GM19351 (cell line): Measurements from ENCODE around the gene ZSCAN18.
A peak's percentile ranks its signal among the peaks of the same experiment; 100 is the strongest.
"Not testable (repeated sequence)": the region's sequence is repeated elsewhere in the genome, so short reads cannot be mapped to it uniquely, and the experiment has no call there.

Experiments
- ATAC-seq: cut with Tn5 transposase; IDR thresholded peaks from one replicate; pipeline ENCODE4 v1.9.1; 2021; ENCODE audit warnings: mild to moderate bottlenecking, moderate library complexity; ENCODE audit not compliant: unreplicated experiment

Gene ZSCAN18, protein sequence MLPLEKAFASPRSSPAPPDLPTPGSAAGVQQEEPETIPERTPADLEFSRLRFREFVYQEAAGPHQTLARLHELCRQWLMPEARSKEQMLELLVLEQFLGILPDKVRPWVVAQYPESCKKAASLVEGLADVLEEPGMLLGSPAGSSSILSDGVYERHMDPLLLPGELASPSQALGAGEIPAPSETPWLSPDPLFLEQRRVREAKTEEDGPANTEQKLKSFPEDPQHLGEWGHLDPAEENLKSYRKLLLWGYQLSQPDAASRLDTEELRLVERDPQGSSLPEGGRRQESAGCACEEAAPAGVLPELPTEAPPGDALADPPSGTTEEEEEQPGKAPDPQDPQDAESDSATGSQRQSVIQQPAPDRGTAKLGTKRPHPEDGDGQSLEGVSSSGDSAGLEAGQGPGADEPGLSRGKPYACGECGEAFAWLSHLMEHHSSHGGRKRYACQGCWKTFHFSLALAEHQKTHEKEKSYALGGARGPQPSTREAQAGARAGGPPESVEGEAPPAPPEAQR

DNA sequence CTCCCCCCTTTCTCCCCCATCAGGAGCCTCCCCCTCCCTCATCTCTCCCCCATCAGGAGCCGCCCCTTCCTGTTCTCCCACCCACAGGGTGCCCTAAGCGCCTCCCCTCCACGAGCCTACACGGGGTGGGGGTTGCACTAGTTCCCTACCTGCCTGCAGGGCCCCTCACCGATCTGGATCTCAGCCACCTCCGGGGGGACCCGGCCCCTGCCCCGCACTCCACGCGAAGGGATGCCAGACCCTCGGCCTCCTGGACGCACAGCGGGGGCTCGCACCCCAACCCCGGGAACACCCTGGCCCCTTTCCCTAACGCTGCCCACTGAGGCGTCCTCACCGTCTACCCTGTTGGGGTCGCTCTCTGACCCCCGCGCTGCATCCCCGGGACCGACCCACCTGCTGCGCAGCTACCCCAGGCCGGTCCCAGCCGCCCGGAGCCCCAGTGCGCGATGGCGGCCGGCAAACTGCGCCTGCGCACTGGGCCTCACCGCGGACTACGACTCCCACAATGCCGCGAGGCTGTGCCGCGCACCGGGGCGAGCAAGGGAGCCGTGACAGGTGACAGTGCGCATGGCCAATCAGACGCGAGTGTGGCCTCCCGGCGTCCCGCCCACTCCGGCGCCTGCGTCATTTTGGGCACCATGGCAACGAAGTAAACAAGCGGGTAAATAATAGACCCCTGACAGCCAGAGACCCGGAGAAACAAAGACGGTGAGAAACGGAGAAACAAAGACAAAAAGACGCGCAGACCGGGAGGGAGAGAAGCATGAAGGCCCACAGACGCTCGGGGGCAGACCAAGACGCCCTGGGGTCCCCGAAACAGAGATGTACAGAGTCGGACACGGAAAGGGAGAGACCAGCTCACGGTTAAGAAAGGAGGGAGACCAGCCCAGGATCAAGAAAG, at the start of gene ZSCAN18:
TSS of gene ZSCAN18 (minus strand) at position 451 of the 901 bp plus-strand sequence. CDS start 7,964 bp downstream, outside the sequence.
- peak; percentile 56 for ATAC-seq

DNA sequence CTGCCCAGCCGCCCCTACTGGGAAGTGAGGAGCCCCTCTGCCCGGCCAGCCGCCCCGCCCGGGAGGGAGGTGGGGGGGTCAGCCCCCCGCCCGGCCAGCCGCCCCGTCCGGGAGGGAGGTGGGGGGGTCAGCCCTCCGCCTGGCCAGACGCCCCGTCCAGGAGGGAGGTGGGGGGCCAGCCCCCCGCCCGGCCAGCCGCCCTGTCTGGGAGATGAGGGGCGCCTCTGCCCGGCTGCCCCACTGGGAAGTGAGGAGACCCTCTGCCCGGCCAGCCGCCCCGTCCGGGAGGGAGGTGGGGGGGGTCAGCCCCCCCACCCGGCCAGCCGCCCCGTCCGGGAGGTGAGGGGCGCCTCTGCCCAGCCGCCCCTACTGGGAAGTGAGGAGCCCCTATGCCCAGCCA, 49.4 kb upstream of the ZSCAN18 start:
- not testable (repeated sequence) for ATAC-seq

DNA sequence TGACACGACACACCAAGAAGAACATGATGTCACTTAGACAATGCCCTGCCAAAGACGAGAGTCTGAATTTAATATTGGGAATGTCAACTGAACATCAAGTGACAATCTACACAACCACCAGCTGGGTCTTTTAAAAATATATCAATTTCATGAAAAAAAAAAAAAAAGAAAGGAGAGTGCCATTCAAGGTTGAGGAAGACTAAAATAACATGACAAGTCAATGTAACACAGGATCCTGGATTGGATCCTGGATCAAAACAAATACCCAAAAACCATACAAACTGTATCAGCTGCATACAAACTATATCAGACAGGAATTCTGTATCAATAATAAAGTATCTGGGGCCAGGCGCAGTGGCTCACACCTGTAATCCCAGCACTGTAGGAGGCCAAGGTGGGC, 47.8 kb upstream of the ZSCAN18 start:
- no peak for ATAC-seq

DNA sequence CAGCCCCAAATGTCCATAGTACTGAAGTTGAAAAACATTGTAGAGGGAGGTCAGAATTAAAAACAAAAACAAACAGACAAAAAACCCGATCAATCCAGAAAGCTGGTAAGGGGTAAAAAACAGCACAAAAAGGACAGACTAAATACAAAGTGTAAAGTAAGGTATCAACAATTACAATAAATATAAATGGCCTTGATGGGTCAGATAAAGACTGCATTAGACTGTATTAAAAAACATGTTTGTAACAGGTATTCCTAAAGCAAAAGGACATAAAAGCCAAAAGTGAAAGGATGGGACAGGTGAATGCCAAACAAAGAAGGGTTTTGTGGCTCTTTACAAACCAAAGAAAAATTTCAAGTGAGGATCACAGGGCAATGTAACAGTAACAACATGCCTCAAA, 36.2 kb upstream of the ZSCAN18 start:
- no peak for ATAC-seq

DNA sequence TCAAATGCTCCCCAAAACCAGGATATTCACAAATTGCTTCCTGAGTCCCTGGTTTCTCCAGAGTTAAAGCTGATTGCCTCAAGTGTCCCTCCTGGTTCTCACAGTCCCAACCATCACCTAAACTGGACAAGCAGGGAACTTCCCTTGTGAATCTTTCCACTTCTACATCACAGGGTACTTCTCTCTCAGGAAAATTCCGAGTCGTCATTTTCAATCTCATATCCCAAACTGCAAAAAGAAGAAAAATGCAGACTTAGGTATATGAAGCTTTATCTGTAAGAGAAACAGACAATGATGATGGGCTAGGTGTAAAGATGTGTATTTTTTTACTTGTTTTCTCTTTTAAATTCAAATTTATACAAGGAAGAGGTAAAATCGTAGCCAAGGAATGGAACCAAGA, 31.3 kb upstream of the ZSCAN18 start:
- ATAC-seq = no peak

DNA sequence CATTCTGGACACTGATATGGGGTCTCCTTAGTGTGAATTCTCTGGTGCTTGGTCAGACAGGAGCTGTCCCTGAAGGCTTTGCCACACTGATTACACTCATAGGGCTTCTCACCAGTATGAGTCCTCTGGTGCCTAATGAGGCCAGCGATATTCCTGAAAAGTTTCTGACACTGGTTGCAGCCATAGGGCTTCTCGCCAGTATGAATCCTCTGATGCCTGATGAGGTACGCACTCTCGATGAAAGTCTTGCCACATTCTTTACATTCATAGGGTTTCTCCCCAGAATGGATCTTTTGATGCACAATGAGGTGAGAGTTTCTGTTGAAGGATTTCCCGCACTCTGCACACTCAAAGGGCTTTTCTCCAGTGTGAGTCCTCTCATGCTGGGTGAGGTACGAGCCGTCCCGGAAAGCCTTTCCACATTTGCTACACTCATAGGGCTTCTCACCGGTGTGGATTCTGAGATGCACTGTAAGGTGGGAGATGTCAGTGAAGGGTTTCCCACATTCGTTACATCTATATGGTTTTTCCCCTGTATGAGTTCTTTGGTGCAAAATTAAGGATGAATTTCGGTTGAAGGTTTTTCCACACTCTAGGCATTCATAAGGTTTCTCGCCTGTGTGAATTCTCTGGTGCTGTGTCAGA, 30.1 kb upstream of the ZSCAN18 start:
- ATAC-seq = no peak

DNA sequence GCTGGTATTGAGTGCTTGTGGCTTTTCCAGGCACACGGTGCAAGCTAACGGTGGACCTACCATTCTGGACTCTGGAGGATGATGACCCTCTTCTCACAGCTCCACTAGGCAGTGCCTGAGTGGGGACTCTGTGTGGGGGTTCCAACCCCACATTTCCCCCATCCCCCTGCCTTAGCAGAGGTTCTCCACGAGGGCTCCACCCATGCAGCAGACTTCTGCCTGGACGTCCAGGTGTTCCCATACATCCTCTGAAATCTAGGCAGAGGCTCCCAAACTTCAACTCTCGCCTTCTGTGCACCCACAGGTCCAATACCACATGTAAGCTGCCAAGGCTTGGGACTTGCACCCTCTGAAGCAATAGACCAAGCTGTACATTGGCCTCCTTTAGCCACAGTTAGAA, 25.3 kb upstream of the ZSCAN18 start:
- ATAC-seq = no peak

DNA sequence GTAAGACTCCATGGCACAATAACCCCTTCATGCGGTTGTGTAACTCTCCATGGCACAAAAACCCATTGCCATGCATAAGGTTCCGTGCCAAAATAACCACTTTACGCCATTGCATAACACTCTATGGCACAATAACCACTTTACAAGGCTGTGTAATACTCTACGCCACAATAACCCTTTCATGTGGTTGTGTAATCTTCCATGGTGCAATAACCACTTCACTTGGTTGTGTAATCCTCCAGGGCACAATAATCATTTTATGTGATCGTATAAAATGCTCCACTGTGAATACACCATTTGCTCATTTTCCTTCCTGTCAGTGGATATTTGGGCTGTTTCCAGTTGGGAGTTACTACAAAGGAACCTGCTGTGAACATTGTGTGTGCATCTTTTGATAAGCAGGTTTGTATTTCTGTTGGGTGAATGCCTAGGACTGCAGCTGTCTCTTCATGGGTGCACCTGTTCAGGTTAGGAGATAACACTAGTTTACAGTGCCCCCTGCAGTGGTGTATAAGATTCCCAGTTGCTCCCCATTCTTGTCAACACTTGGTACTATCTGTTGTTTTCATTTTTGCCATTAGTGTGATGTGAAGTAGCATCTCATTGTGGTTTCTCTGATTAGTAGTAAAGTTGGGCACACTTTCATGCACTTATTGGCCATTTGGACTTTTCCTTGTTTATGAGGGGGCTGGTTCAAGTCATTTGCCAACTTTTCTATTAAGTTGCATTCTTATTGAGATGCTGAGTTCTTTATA, 21.1 kb upstream of the ZSCAN18 start:
- ATAC-seq = no peak

DNA sequence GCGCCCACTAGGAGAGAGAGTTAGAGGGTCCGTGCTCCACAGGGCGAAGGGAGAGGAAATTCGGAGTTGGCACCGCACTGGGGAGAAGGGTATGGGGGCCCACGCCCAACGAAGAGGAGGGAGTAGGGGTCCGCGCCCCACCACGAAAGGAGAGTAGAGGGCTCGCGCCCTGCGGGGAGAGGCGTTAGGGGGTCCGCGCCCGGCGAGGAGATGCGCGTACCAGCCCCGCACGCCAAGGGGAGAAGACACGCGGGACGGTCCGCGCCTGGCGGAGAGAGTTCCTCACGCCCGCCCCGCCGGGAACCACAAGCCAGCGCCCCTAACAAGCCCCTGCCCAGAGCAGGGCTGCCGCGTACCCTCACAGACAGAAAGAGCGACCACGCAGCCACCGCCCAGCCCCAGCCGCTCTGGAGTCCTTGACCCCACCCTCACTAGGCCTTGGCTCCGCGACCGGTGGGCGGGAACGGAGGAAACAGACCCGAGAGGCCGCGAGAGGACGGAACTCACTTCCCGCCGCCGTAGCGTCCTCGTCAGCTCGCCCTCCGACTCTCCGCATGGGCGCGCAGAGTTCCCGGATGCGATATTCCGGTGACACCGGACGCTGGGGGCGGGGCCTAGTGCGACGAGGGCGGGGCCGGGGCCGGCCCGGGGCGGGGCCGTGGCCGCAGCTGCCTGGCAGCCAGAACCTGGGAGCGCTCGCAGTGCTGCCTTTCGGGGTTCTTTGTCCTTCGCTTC, 20.0 kb upstream of the ZSCAN18 start:
- no peak for ATAC-seq

DNA sequence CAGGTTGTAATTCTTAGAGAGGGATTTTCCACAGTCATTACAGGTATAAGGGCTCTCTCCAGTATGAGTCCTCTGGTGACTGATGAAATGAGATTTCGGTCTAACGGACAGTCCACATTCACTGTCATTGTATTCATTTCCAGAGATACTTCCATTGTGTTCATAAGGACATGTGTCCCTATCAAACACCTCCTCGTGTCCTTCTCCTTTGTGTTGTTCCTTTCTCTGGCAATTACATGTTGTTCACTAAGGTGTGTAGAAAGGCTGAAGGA, 10.5 kb upstream of the ZSCAN18 start:
- ATAC-seq = no peak

DNA sequence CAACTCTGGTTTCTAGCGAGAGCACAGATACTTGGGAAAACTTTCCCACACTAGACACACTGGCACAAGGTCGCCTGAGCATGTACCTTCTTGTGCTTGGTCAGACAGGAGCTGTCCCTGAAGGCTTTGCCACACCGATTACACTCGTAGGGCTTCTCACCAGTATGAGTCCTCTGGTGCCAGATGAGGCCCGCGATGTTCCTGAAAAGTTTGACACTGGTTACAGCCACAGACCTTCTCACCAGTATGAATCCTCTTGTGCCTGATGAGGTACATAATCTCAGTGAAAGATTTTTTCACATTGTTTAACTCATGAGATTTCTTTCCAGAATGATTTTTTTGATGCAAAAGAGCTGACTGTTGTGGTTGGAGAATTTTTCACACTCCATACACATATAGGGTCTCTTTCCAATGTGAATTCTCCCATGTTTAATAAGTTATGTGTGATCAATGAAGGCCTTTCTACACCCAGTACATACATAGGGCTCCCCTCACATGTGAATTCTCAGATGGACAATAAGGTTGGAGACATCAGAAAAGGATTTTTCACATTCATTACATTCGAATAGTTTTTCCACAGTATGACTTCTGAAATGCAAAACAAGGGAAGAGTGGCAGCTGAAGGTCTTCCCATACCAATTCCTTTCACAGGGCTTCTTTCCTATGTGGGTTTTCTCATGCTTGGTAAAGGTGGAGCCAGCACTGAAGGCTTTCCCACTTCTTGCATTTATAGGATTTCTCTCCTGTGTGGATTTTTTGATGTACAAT, 9.9 kb upstream of the ZSCAN18 start:
- no peak for ATAC-seq

DNA sequence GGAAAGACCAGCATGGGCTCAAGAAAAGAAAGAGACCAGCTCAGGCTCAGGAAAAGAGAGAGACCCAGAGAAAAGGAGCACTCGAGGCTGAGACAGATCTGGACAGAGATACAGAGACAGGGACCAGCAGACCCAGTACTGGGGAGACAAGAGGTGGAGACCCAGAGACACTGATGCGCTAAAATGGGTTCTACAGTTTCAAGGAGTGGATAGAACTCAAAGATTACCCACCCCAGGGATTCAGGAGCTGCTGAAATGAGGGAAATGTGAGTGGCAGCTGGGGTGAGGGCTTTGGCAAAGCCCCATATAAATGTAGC, 609 bp upstream of the ZSCAN18 start:
- no peak for ATAC-seq

DNA sequence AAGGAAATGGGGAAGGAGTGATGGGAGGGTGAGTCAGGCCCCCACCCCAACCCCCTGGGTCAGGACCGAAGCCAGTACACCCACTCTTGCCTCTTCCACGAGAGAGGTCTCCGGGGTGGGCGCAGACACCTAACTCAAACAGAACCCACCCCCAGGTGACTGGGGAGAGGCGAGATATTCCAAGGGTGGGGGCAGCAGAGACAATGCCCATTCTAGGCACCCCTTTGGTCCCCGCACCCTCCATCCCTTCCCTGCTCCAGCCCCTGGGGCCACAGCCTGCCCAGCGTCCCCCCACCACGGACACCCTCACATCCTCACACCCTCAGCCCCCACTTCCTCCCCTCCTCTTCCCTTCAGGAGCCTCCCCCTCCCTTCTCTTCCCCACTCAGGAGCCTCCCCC, 682 bp downstream of the ZSCAN18 start:
- no peak for ATAC-seq

DNA sequence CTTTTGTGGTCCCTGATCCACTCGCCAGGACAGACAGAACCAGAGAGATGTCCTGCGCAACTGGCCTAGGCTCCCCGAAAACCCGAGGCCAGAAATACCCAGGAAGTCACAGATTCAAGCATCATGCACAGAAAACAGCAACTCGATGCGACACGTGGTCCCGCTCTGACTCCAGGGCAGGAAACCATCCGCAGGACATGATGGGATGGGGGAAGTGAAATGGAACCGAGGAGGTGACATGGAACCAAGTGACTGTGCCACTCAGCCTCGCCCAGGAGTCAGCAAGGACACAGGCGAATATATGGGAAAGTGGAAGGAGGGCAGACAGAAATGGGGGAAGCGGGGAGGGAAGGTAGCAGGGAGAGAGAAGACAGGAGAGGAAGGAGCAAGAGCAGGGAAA, 1.1 kb downstream of the ZSCAN18 start:
- ATAC-seq = no peak

DNA sequence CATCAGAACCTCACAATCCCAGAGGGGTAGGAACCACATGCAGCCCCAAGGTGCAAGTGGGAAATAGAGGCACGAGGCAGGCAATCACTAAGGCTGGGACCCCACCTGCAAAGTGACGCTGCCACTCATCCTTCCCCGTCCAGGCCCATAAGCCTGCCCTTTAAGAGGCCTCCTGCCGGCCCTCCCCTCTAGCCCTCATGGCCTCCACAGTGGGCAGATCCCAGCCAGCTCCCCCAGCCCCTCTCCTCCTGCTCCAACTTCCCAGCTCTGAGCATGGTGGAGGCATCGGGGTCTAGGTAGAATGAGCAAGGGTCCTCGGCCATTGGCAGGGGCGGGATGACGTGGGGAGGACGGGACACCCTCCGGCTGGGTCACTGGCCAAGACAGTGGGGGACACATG, 2.7 kb downstream of the ZSCAN18 start:
- no peak for ATAC-seq

DNA sequence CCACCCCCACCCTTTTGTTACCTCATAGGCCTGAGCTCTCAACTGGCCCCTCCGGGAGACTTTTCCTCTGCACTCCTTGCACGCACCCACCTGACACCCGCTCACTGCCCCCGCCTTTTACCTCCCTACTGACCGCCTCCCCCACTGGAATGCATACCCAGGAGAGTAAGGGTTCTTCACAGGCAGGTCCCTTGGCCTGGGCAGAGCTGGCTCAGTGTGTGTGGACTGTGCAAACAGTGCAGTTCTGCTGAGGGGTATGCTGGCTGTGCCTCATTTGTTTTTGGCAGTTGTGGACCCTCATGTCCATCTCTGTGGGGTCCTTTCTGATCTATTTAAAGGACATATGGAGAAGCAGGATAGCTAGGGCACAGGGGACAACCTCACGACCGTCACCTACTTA, 5.0 kb downstream of the ZSCAN18 start:
- no peak for ATAC-seq

DNA sequence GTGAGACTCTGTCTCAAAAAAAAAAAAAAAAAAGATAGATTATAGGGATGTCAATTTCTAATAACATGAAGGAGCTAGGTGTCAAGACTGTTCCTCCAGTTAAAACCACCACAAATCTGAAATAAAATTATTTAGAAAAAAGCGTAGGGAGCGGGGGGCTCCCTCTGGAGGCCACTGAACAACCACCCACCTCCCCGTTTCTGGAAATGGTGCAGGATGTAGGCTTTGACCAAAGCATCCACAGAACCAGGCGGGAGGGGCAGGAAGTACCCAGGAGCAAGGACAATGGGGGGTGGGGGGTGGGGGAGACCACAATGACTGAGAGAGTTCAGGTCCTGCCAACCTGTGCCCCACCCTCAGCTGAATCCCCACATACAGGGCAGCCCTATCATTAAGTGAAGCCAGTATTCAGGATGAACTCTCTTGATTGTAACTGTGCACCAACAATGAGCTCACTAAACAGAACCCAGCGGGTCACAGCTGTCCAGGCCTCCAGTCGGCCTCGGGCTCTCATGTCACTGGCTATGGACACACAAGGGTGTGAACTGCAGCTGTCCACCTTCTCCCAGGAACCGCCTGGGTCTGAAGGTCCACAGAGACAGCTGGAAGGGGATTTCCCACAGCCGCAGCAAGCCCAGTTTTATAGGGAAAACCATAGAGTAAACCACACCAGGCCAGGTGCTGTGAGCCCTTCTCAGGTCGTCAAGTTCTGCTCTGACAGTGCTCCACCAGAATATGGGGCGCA, 6.6 kb downstream of the ZSCAN18 start:
- no peak for ATAC-seq

DNA sequence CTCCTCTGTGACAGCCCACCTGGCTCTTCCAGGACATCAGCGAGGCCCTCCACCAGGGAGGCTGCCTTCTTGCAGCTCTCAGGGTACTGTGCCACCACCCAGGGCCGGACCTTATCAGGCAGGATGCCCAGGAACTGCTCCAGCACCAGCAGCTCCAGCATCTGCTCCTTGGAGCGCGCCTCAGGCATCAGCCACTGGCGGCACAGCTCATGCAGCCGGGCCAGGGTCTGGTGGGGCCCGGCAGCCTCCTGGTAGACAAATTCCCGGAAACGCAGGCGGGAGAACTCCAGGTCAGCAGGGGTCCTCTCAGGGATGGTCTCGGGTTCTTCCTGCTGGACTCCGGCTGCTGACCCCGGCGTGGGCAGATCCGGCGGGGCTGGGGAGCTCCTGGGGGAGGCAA, 8.2 kb downstream of the ZSCAN18 start:
- ATAC-seq = no peak

DNA sequence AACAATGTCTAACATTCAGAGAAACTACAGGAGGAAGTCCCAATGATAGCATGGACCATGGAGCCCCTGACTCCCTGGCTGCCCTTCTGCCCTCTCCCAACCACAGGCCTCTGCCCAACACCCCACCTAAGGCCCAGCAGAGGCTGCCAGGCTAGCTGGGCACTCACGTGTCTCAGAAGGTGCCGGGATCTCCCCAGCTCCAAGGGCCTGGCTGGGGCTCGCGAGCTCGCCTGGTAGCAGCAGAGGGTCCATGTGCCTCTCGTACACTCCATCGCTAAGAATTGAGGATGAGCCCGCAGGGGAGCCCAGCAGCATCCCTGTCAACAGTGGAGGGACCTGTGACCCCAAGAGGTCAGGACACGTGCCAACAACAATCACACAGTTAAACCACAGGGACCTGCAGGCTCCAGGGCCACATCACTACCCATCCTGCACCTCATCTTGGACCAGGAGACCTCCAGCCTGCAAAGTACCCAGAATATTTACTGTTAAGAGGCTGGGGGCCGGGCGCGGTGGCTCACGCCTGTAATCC, 9.4 kb downstream of the ZSCAN18 start:
- no peak for ATAC-seq
